DND-41 (cell line): ENCODE results near the gene DDX49.

Experiments used
- ATAC-seq: fragments of 200-7000 bp; cut with Tn5 transposase; 3 replicates; pipeline ENCODE4 v1.9.1; 2021; ENCODE audit warnings: low read depth; ENCODE audit not compliant: insufficient read depth
- DNase-seq: peaks from one replicate; pipeline ENCODE4 v3.0.0-alpha.2; 2020
- H2AFZ ChIP-seq: 2 replicates; pipeline ENCODE4 v1.6.0; 2012; ENCODE audit warnings: low read depth, low read length
- H3K27ac ChIP-seq: 2 replicates; pipeline ENCODE4 v1.5.1; 2012; ENCODE audit warnings: low read length, inconsistent platforms
- H3K27me3 ChIP-seq: fragments of 200-600 bp; sonication (generic); 2 replicates; pipeline ENCODE4 v1.6.0; 2012; ENCODE audit warnings: low read length, mild to moderate bottlenecking, inconsistent platforms; ENCODE audit not compliant: insufficient read depth, poor library complexity
- H3K36me3 ChIP-seq: 2 replicates; pipeline ENCODE4 v1.5.1; 2012; ENCODE audit warnings: low read length, inconsistent platforms; ENCODE audit not compliant: insufficient read depth
- H3K4me1 ChIP-seq: 2 replicates; pipeline ENCODE4 v1.5.1; 2012; ENCODE audit warnings: mild to moderate bottlenecking, low read length; ENCODE audit not compliant: insufficient read depth
- H3K4me2 ChIP-seq: 2 replicates; pipeline ENCODE4 v1.6.0; 2012; ENCODE audit warnings: mild to moderate bottlenecking, moderate library complexity, low read length, inconsistent platforms; ENCODE audit not compliant: insufficient read depth
- H3K4me3 ChIP-seq, 2 experiments: fragments of 200-600 bp in 1 of 2; shearing (Covaris generic) in 1 of 2; 2 replicates each; pipeline ENCODE4 v1.5.1; 2012 to 2016; ENCODE audit warnings: inconsistent platforms in 2 of 2, low read length in 2 of 2, mild to moderate bottlenecking in 2 of 2, low read depth in 1 of 2, moderate library complexity in 1 of 2
- H3K79me2 ChIP-seq: 2 replicates; pipeline ENCODE4 v1.6.0; 2012; ENCODE audit warnings: low read length, inconsistent platforms; ENCODE audit not compliant: insufficient read depth
- H3K9ac ChIP-seq: 2 replicates; pipeline ENCODE4 v1.6.0; 2012; ENCODE audit warnings: low read depth, mild to moderate bottlenecking, inconsistent platforms, low read length, moderate library complexity
- H3K9me3 ChIP-seq: 2 replicates; pipeline ENCODE4 v1.5.1; 2012; ENCODE audit warnings: low read length, moderate library complexity, mild to moderate bottlenecking, inconsistent platforms; ENCODE audit not compliant: insufficient read depth, severe bottlenecking
- H4K20me1 ChIP-seq: 2 replicates; pipeline ENCODE4 v1.6.0; 2012; ENCODE audit warnings: low read length; ENCODE audit not compliant: insufficient read depth
- EZH2 ChIP-seq: IDR thresholded peaks from 3 replicates; pipeline ENCODE4 v1.6.1; 2012; ENCODE audit warnings: borderline replicate concordance, low read depth, mild to moderate bottlenecking, moderate library complexity, low read length, inconsistent platforms; ENCODE audit not compliant: severe bottlenecking
- TF ChIP-seq, protein P1 (sequence below): IDR thresholded peaks from 2 replicates; pipeline ENCODE4 v1.5.1; 2012; ENCODE audit warnings: borderline replicate concordance, low read length, moderate library complexity, mild to moderate bottlenecking; ENCODE audit not compliant: poor library complexity, severe bottlenecking; ENCODE audit errors: extremely low read depth

Gene DDX49

DNA sequence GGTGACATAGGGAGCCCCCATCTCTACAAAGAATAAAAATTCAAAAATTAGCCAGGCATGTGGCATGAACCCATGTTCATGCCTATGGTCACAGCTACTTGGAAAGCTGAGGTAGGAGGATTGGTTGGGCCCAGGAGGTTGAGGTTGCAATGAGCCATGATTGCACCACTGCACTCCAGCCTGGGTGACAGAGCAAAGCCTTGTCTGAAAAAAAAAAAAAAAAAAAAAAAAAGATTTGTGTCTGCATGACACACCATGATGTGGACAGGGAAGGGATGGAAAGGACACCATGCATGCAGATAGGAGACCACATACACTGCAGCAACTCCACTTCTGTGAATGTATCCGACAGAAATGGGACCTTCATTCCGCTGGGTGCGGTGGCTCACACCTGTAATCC, 55.5 kb downstream of the DDX49 start:
- no peaks in the 10 kb centered on the region for H3K9me3 ChIP-seq
- no peak for DNase-seq
- no peak for ATAC-seq
- H3K27me3 ChIP-seq = no peaks in the 10 kb centered on the region
- no peak overlapping the region for H3K4me2 ChIP-seq
- no peaks in the 10 kb centered on the region for H3K36me3 ChIP-seq
- no peak overlapping the region for H3K4me3 ChIP-seq
- no peak overlapping the region for H3K27ac ChIP-seq
- no peaks in the 10 kb centered on the region for H4K20me1 ChIP-seq
- H2AFZ ChIP-seq = no peak overlapping the region
- H3K9ac ChIP-seq = no peak overlapping the region
- no peaks in the 10 kb centered on the region for H3K4me1 ChIP-seq
- TF ChIP-seq EZH2 = no peak
- TF ChIP-seq, protein P1, sequence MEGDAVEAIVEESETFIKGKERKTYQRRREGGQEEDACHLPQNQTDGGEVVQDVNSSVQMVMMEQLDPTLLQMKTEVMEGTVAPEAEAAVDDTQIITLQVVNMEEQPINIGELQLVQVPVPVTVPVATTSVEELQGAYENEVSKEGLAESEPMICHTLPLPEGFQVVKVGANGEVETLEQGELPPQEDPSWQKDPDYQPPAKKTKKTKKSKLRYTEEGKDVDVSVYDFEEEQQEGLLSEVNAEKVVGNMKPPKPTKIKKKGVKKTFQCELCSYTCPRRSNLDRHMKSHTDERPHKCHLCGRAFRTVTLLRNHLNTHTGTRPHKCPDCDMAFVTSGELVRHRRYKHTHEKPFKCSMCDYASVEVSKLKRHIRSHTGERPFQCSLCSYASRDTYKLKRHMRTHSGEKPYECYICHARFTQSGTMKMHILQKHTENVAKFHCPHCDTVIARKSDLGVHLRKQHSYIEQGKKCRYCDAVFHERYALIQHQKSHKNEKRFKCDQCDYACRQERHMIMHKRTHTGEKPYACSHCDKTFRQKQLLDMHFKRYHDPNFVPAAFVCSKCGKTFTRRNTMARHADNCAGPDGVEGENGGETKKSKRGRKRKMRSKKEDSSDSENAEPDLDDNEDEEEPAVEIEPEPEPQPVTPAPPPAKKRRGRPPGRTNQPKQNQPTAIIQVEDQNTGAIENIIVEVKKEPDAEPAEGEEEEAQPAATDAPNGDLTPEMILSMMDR = no peak
- H3K79me2 ChIP-seq = no peaks in the 10 kb centered on the region

- no peaks in the 10 kb centered on the region for H4K20me1 ChIP-seq
- no peak overlapping the region for H3K4me3 ChIP-seq
- no peak overlapping the region for H2AFZ ChIP-seq
- TF ChIP-seq, protein P1 = no peak
- no peak for TF ChIP-seq EZH2
- no peaks in the 10 kb centered on the region for H3K4me1 ChIP-seq
- H3K27me3 ChIP-seq = no peaks in the 10 kb centered on the region
- no peak for ATAC-seq
- no peak overlapping the region for H3K4me2 ChIP-seq
- H3K9me3 ChIP-seq = no peaks in the 10 kb centered on the region
- no peak overlapping the region for H3K27ac ChIP-seq
- H3K9ac ChIP-seq = no peak overlapping the region
- DNase-seq = no peak
- no peaks in the 10 kb centered on the region for H3K36me3 ChIP-seq
- no peaks in the 10 kb centered on the region for H3K79me2 ChIP-seq
Observed at GRCh38 chr19:18975869-18976268, 56.4 kb downstream of the DDX49 start.
